ENCODE results near the gene OR52A1. TPM values are rescaled to one million over a fixed set of nuclear protein-coding genes. Genes with fewer than 3 reads are reported as not detected.
"Not testable (repeated sequence)": the region's sequence is repeated elsewhere in the genome, so short reads cannot be mapped to it uniquely, and the experiment has no call there.

The OR52A1 gene
- total RNA-seq, 6 experiments from 2014 or later: not detected

DNA sequence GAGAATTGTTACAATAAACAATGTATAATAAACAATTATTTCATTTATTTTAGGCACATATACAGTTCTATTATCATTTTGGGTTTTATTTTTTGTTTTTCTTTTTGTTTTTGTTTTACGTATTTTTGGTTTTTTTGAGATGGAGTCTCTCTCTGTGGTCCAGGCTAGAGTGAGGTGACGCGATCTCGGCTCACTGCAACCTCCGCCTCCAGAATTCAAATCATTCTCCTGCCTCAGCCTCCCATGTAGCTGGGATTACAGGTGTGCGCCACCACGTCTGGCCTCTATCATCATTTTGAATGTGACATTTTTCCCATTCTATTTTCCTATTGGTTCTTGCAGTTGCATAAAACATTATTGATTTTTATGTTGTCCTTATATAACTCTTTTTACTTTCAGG is 20.4 kb upstream of the OR52A1 start:
- Mint-ChIP-seq H3K4me1 (ENCODE audit: low read depth) (no peaks in the 10 kb centered on the region), H3K36me3 (ENCODE audit: low read depth) (no peaks in the 10 kb centered on the region), H3K9me3 (no peaks in the 10 kb centered on the region), H3K27ac (no peak overlapping the region), H3K4me3 (no peak overlapping the region), H3K27me3 (ENCODE audit: insufficient read depth) (no peaks in the 10 kb centered on the region; the same call in 1 of the 2 replicates)
- no peak for DNase-seq
- TF ChIP-seq, protein P1, sequence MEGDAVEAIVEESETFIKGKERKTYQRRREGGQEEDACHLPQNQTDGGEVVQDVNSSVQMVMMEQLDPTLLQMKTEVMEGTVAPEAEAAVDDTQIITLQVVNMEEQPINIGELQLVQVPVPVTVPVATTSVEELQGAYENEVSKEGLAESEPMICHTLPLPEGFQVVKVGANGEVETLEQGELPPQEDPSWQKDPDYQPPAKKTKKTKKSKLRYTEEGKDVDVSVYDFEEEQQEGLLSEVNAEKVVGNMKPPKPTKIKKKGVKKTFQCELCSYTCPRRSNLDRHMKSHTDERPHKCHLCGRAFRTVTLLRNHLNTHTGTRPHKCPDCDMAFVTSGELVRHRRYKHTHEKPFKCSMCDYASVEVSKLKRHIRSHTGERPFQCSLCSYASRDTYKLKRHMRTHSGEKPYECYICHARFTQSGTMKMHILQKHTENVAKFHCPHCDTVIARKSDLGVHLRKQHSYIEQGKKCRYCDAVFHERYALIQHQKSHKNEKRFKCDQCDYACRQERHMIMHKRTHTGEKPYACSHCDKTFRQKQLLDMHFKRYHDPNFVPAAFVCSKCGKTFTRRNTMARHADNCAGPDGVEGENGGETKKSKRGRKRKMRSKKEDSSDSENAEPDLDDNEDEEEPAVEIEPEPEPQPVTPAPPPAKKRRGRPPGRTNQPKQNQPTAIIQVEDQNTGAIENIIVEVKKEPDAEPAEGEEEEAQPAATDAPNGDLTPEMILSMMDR (IDR thresholded peaks at IDR 0.05): no peak

GRCh38 chr11:5171856-5172255 is 17.3 kb upstream of the OR52A1 start:
- H3K36me3 Mint-ChIP-seq (ENCODE audit: low read depth): no peaks in the 10 kb centered on the region
- TF ChIP-seq, protein P1 (IDR thresholded peaks at IDR 0.05): no peak
- H3K27ac Mint-ChIP-seq: no peak overlapping the region
- no peak overlapping the region for H3K4me3 Mint-ChIP-seq
- no peak for DNase-seq
- H3K9me3 Mint-ChIP-seq: no peaks in the 10 kb centered on the region
- no peaks in the 10 kb centered on the region for H3K27me3 Mint-ChIP-seq (ENCODE audit: insufficient read depth)
- no peaks in the 10 kb centered on the region for H3K4me1 Mint-ChIP-seq (ENCODE audit: low read depth)

DNA sequence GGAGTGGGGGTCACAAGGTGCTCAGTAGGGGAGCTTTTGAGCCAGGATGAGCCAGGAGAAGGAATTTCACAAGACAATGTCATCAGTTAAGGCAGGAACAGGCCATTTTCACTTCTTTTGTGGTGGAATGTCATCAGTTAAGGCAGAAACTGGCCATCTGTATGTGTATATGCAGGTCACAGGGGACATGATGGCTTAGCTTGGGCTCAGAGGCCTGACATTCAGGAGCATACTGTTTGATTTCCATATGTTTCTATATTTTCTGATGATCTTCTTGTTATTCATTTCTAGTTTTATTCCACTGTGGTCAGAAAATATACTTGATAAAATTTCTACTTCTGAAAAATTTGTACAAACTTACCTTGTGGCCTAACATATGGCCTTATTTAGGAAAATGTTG is 11.3 kb upstream of the OR52A1 start:
- H3K4me3 Mint-ChIP-seq; H3K27me3 Mint-ChIP-seq (ENCODE audit: insufficient read depth); H3K4me1 Mint-ChIP-seq (ENCODE audit: low read depth); H3K36me3 Mint-ChIP-seq (ENCODE audit: low read depth); DNase-seq; H3K9me3 Mint-ChIP-seq; H3K27ac Mint-ChIP-seq: not testable (repeated sequence)

DNA sequence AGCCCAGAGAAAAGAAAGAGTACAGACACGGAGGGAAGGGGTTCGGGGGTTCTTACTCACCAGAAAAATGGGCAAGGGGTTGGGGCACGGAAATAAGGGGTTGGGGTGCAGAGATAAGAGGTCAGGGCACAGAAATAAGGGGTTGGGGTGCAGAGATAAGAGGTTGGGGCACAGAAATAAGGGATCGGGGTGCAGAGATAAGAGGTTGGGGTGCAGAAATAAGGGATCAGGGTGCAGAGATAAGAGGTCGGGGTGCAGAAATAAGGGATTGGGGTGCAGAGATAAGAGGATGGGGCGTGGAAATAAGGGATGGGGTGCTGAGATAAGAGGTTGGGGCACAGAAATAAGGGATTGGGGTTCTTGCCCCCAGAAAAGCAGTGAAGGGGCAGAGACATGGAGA is 10.2 kb upstream of the OR52A1 start:
- not testable (repeated sequence) for H3K4me1 Mint-ChIP-seq (ENCODE audit: low read depth); H3K27me3 Mint-ChIP-seq (ENCODE audit: insufficient read depth); H3K9me3 Mint-ChIP-seq; DNase-seq; H3K36me3 Mint-ChIP-seq (ENCODE audit: low read depth); H3K27ac Mint-ChIP-seq
- peak overlapping the region; percentile 22; the same call in 1 of the 2 replicates for H3K4me3 Mint-ChIP-seq

- not testable (repeated sequence) for H3K27ac Mint-ChIP-seq; H3K9me3 Mint-ChIP-seq; DNase-seq; H3K4me1 Mint-ChIP-seq (ENCODE audit: low read depth); H3K36me3 Mint-ChIP-seq (ENCODE audit: low read depth); H3K4me3 Mint-ChIP-seq; H3K27me3 Mint-ChIP-seq (ENCODE audit: insufficient read depth)
Measured at GRCh38 chr11:5161045-5161444, 6.5 kb upstream of the OR52A1 start.

DNA sequence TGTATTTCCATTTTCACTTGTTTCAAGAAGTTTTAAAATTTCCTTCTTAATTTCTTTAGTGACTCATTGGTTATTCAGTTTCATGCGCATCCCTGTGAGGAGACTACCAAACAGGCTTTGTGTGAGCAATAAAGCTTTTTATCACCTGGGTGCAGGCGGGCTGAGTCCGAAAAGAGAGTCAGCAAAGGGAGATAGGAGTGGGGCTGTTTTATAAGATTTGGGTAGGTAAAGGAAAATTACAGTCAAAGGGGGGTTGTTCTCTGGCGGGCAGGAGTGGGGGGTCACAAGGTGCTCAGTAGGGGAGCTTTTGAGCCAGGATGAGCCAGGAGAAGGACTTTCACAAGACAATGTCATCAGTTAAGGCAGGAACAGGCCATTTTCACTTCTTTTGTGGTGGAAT is 5.7 kb upstream of the OR52A1 start:
- DNase-seq; H3K4me1 Mint-ChIP-seq (ENCODE audit: low read depth); H3K27me3 Mint-ChIP-seq (ENCODE audit: insufficient read depth); H3K4me3 Mint-ChIP-seq; H3K36me3 Mint-ChIP-seq (ENCODE audit: low read depth); H3K27ac Mint-ChIP-seq; H3K9me3 Mint-ChIP-seq: not testable (repeated sequence)

DNA sequence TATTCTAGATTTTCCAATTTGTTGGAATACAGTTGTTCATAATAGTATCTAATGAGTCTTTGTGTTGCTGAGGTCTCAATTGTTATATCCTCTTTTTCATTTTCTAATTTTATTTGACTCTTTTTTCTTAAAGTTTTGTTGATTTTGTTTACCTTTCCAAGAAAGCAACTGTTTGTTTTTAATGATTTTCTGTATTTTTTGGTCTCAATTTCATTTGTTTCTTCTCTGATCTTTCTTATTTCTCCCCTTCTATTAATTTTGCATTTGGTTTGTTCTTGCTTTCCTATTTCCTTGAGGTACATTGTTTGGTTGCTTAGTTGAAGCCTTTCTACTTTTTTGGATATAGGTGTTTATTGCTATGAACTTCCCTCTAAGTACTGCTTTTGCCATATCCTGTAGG is 5.2 kb upstream of the OR52A1 start:
- no peak for DNase-seq
- Mint-ChIP-seq H3K27ac (no peak overlapping the region), H3K36me3 (ENCODE audit: low read depth) (no peaks in the 10 kb centered on the region), H3K9me3 (no peaks in the 10 kb centered on the region), H3K4me1 (ENCODE audit: low read depth) (no peaks in the 10 kb centered on the region), H3K4me3 (no peak overlapping the region), H3K27me3 (ENCODE audit: insufficient read depth) (peaks cover 5% of the 10 kb centered on the region)
- TF ChIP-seq, protein P1 (IDR thresholded peaks at IDR 0.05): no peak
